Prostate gland (tissue), 2 donors: ENCODE measurements around the gene INTS15. TPM values are rescaled to one million over a fixed set of nuclear protein-coding genes. Genes with fewer than 3 reads are reported as not detected.

Experiments
- DNase-seq: peaks from one replicate; pipeline ENCODE4 v3.0.0-alpha.2; 2019; ENCODE audit warnings: low spot score
- H3K27ac ChIP-seq, 2 donors: fragments of 200-600 bp; sonication (generic); 2 replicates each; pipeline ENCODE4 v1.5.1; 2017 to 2019
- H3K27me3 ChIP-seq: fragments of 200-600 bp; sonication (generic); replicated peaks from 2 replicates; pipeline ENCODE4 v1.5.1; 2019; ENCODE audit not compliant: insufficient read depth
- H3K36me3 ChIP-seq, 2 donors: fragments of 200-600 bp; sonication (generic); 1 replicate in 1 of 2; 2 replicates in 1 of 2; pipeline versions ENCODE4 v1.5.1 to v1.8.1; 2017 to 2019
- H3K4me1 ChIP-seq: fragments of 200-600 bp; sonication (generic); replicated peaks from 2 replicates; pipeline ENCODE4 v1.5.1; 2019
- H3K4me3 ChIP-seq, 2 donors: fragments of 200-600 bp; sonication (generic); 2 replicates each; pipeline ENCODE4 v1.5.1; 2017 to 2019
- H3K9me3 ChIP-seq: fragments of 200-600 bp; sonication (generic); 2 replicates; pipeline ENCODE4 v1.5.1; 2017
- CTCF ChIP-seq, 4 experiments: fragments of 200-600 bp in 2 of 4; fragments of 450-650 bp in 2 of 4; sonication (generic) in 2 of 4; IDR thresholded peaks; 1 replicate in 3 of 4; 2 replicates in 1 of 4; pipeline ENCODE4 v1.5.1; 2016 to 2019; ENCODE audit warnings: antibody characterized with exemption in 4 of 4, mild to moderate bottlenecking in 2 of 4, moderate library complexity in 2 of 4
- POLR2A ChIP-seq: fragments of 450-650 bp; IDR thresholded peaks from one replicate; pipeline ENCODE4 v1.6.1; 2016; ENCODE audit warnings: antibody characterized with exemption, mild to moderate bottlenecking
- POLR2AphosphoS5 ChIP-seq: sonication (generic); formaldehyde crosslinking; IDR thresholded peaks from one replicate; pipeline ENCODE4 v1.6.1; 2017; ENCODE audit warnings: antibody characterized with exemption
- WGBS: methylation state at CpG from one replicate; pipeline ENCODE4 v1.1.5; 2018; 5-methylcytosine and 5-hydroxymethylcytosine counted together
- intact Hi-C: fragments of 100-400 bp; cut with DNase I; formaldehyde crosslinking; loops from one replicate; pipeline ENCODE4 v1.14.2; 2022
- total RNA-seq, 2 donors: library from RNA; depleted of rRNA; stranded (reverse); fragments of >200 nt; gene quantifications; one replicate each; pipeline ENCODE4 v1.1.0, GENCODE V29; 2016

INTS15 gene
- total RNA-seq, 2 donors from 2014 or later: 38.3 to 38.7 TPM

GRCh38 chr7:6649241-6649961 is 59.6 kb downstream of the INTS15 start:
- TF ChIP-seq POLR2A: no peak
- TF ChIP-seq CTCF (IDR thresholded peaks at IDR 0.05): no peak
- no peak for TF ChIP-seq POLR2AphosphoS5
- no peak for DNase-seq
- peaks cover 4 to 40% of the 10 kb centered on the region in 2 donors for H3K36me3 ChIP-seq
- H3K4me1 ChIP-seq: no peaks in the 10 kb centered on the region
- no peak overlapping the region for H3K27ac ChIP-seq
- no peak overlapping the region for H3K4me3 ChIP-seq
- intact Hi-C loops: no loop called here
- 82% methylated on average over 12 of the region's 13 CpGs for WGBS
- H3K27me3 ChIP-seq: no peaks in the 10 kb centered on the region
- H3K9me3 ChIP-seq: no peaks in the 10 kb centered on the region

- TF ChIP-seq CTCF (IDR thresholded peaks at IDR 0.05) (no peak), POLR2AphosphoS5 (no peak), POLR2A (no peak)
- Histone ChIP-seq H3K27me3 (no peaks in the 10 kb centered on the region), H3K4me1 (no peaks in the 10 kb centered on the region), H3K4me3 (no peak overlapping the region), H3K9me3 (no peaks in the 10 kb centered on the region), H3K27ac (no peak overlapping the region), H3K36me3 (peaks cover 0 to 38% of the 10 kb centered on the region in 2 donors)
- WGBS: 96% methylated on average over 10 of the region's 10 CpGs
- DNase-seq: no peak
- intact Hi-C loops: no loop called here
Observed at GRCh38 chr7:6650086-6650485, 60.3 kb downstream of the INTS15 start.

- H3K27ac ChIP-seq: no peak overlapping the region
- H3K4me3 ChIP-seq: no peak overlapping the region
- no peak for DNase-seq
- 96% methylated on average over 12 of the region's 12 CpGs for WGBS
- no peaks in the 10 kb centered on the region for H3K4me1 ChIP-seq
- H3K27me3 ChIP-seq: no peaks in the 10 kb centered on the region
- no peaks in the 10 kb centered on the region for H3K9me3 ChIP-seq
- TF ChIP-seq POLR2AphosphoS5 (no peak), CTCF (IDR thresholded peaks at IDR 0.05) (no peak), POLR2A (no peak)
- intact Hi-C loops: no loop called here
- H3K36me3 ChIP-seq: peaks cover 0 to 35% of the 10 kb centered on the region in 2 donors
Observed at GRCh38 chr7:6650521-6651011, 60.7 kb downstream of the INTS15 start.

GRCh38 chr7:6651851-6652445 is 62.1 kb downstream of the INTS15 start:
- no peak for DNase-seq
- TF ChIP-seq POLR2AphosphoS5: no peak
- no peak for TF ChIP-seq POLR2A
- TF ChIP-seq CTCF (IDR thresholded peaks at IDR 0.05): no peak
- intact Hi-C loops: no loop called here
- H3K36me3 ChIP-seq: peaks cover 0 to 35% of the 10 kb centered on the region in 2 donors
- H3K9me3 ChIP-seq: no peaks in the 10 kb centered on the region
- no peak overlapping the region for H3K4me3 ChIP-seq
- H3K27ac ChIP-seq: no peak overlapping the region
- H3K4me1 ChIP-seq: no peaks in the 10 kb centered on the region
- WGBS: 98% methylated on average over 31 of the region's 32 CpGs
- no peaks in the 10 kb centered on the region for H3K27me3 ChIP-seq
